DMS53 treated with DMSO at 0.1 percent for 48 hours (cell line): ENCODE measurements around the gene PRKCSH.
"Not testable (repeated sequence)": the region's sequence is repeated elsewhere in the genome, so short reads cannot be mapped to it uniquely, and the experiment has no call there.

Experiments
- DNase-seq: peaks from one replicate; lab custom pipeline; 2025; ENCODE audit not compliant: unreplicated experiment; lab: John Stamatoyannopoulos, UW

PRKCSH gene, protein sequence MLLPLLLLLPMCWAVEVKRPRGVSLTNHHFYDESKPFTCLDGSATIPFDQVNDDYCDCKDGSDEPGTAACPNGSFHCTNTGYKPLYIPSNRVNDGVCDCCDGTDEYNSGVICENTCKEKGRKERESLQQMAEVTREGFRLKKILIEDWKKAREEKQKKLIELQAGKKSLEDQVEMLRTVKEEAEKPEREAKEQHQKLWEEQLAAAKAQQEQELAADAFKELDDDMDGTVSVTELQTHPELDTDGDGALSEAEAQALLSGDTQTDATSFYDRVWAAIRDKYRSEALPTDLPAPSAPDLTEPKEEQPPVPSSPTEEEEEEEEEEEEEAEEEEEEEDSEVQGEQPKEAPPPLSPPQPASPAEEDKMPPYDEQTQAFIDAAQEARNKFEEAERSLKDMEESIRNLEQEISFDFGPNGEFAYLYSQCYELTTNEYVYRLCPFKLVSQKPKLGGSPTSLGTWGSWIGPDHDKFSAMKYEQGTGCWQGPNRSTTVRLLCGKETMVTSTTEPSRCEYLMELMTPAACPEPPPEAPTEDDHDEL

DNA sequence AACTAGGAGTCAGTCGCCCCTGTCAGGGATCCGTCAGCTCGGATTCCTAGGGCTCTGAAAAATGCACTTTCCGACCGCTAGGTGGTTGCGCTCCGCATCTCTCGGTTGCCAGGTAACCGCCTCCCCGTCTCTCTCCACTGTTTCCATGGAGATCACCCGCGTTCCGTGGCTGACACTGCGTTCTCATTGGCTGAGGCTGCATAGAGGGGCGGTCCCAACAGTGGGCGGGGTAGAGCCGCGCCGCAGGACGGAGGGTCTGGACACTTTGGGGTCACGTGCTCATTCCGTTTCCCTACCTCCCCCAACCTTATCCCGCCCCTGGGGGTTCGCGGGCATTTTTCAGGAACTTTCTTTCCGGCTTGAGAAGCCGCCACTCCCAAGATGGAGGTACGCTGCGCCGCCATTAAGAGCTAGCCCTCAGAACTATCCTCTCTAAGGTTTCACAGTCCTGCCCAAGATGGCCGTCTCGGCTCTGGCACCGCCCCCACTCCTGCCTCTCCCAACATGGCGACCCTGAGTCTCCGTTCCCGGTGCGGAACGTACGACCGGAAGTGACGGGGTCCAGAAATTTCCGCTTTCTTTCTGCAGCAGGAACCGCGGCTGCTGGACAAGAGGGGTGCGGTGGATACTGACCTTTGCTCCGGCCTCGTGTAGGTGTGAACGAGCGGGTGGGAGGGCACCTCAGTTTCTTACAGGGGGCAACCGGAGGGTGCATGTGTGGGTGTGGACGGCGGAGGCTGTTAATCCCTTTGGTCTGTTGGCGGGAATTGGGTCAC, at the start of gene PRKCSH, which contains the start of gene ODAD3:
PRKCSH (plus strand) TSS at position 579 of the 776 bp plus-strand sequence. CDS start 483 bp downstream, outside the sequence.
ODAD3 (minus strand) TSS at position 65 of the 776 bp plus-strand sequence. CDS start 105 bp downstream, outside the sequence.
- peak; percentile 92 for DNase-seq

DNA sequence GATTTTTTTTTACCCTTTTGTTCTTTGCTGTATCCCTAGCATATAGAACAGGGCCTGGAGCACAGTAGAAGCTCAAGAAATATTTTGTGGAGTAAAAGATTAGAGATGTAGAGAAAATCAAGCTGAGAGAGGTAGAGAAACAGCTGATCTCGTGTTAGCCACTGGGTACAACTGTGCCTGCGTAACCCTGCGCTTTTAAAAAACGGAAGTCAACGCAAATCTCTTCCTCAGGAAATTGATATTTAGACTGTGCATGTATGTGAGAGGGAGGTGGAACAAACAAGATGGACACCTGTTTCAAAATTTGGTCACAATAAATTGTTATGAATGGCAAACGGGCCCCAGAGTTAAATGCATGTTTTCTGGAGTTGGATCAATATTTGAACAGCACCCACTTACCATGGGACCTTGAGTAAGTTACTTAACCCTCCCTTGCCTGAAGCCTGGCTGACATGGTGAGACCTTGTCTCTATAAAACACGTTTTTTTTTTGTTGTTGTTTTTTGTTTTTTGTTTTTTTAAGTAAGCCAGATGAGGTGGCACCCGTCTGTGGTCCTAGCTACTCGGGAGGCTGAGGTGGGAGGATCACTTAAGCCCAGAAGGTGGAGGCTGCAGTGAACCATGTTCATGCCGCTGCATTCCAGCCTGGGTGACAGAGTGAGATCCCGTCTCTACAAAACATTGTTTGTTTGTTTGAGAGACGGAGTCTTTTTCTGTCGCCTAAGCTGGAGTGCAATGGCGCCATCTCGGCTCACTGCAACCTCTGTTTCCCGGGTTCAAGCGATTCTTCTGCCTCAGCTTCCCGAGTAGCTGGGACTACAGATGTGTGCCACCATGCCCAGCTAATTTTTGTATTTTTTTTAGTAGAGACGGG, 48.0 kb upstream of the PRKCSH start:
- peak; percentile 5 for DNase-seq

DNA sequence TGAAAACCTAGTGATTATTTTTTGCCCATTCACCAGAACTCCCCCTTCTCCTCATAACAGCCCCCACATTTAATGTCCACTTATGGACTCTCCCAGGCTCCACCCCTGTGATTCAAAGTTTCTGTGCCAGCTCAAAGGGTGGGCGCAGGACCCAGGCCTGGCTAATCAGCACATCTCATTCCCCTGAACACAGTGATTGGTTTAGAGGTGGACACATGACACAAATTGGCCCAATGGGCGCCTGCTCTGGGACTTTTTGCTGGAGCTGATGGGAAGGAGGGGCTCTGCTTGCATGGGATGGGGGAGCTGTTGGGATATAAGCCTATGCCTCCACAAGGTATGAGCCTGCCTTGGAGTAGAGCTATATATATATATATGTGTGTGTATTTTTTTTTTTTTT, 45.1 kb upstream of the PRKCSH start:
- no peak for DNase-seq

DNA sequence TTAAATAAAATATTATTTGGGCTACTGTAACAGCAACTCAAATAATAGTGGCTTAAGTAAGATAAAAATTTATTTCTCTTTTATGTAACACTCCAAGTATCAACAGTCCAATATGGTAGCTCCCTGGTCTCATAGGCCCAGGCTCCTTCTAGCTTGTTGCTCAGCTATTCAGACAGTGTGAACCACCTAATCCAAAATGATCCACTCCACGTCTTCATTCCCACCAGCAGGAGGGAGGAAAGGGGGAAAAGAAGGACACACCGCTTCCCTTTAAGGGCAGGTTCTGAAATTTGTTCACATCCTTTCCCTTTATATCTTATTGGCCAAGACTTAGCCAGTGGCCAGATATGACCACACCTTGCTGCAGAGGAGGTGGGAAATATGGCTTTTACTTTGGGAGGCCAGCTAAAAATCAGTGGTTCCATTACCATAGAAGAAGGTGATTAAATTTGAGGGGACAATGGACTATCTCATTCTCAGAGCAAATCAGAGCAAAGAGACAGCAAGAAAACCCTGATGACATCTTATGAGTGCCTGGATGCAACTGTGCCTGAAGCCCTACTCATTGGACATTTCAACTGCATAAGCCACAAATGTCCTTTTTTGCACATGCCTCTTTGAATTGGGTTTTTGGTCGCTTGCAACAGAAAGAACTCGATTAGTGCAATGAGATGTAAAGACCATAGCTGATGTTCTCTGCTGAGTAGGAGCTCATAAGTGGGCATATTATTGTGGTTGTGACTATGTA, 44.3 kb upstream of the PRKCSH start:
- no peak for DNase-seq

DNA sequence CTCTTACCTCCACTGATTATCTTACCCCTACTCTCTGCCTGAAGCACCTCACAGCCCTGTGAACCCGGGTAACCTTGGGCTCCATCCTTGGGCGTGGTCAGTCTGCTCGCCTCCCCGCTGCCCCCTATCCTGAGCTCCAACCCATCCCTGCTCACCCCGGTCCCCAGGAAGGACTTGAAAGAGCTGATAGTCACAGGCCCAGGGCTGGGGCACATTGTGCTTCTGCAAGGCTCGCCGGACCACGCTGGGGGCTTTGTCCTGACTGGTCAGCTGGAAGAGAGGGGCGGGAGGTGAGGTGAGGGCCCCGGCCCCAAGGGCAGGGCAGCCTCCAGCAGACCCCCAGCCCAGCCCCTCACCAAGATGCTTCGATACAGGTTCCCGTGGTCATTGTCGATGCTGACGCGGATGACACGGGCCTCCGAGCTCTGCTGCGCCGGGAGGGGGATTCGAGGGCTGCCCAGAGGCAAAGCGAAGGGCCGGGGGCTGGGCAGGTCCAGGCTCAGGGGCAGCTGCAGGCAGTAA, 38.3 kb upstream of the PRKCSH start:
- no peak for DNase-seq

- no peak for DNase-seq
Measured at GRCh38 chr19:11399667-11400066, 35.8 kb upstream of the PRKCSH start.

GRCh38 chr19:11400798-11401197, 34.6 kb upstream of the PRKCSH start:
- DNase-seq, result no peak

DNA sequence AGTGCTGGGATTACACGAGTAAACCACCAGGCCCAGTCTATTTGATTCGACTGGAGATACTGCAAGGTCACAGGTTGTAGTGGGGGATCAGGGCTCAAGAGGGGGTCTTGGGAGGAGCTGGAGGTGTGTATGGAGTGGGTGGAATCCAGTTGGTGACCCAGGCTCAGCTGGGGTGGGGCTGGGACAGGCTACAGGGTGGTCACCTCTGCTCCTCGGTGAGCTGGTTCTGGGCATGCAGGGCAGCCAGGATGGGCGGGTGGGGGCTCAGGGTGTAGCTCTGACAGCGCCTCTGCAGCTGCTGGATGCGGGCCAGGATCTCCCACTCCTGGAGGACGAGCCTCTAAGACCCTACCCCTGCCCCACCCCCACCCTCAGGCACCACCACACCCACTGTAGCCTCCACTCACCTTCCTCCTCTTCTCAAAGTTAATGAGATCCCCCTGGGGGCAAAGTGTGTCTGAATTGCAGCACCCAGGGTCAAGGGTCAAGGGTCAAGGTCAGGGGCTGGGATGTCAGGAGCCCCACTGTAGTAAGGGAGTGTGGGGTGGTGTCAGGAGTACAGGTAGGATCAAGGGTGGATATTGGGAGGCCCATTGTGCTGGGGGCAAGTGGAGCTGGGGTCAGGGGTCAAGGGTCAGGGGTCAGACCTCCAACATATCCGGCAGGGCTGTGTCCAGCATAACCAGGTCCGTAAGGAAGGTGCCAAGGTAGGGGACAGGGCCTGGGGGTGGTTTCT, 33.5 kb upstream of the PRKCSH start:
- DNase-seq, result no peak

- DNase-seq, result no peak
Measured at GRCh38 chr19:11404588-11405222, 30.7 kb upstream of the PRKCSH start.

- DNase-seq, result no peak
Measured at GRCh38 chr19:11405846-11406643, 29.4 kb upstream of the PRKCSH start.

DNA sequence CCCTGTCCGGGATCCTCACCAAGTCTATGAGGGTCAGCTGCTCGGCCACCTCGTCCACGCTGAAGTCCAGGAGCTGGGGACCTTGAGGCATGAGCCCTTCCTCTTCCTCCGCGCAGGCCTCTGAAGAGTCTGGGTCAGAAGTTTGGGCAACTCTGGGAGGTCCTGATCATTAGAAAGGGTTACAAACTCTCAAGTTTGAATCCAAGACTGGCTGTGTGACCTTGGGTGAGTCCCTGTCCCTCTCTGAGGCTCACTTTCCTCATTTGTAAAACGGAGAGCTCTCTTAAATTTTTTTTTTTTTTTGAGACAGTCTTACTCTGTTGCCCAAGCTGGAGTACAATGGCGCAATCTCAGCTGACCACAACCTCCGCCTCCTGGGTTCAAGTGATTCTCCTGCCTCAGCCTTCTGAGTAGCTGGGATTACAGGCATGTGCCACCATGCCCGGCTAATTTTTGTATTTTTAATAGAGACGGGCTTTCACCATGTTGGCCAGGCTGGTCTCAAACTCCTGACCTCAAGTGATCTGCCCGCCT, 28.7 kb upstream of the PRKCSH start:
- not testable (repeated sequence) for DNase-seq

GRCh38 chr19:11408591-11408990, 26.8 kb upstream of the PRKCSH start:
- no peak for DNase-seq

- no peak for DNase-seq
Measured at GRCh38 chr19:11410682-11411081, 24.8 kb upstream of the PRKCSH start.

- no peak for DNase-seq
Measured at GRCh38 chr19:11414544-11414943, 20.9 kb upstream of the PRKCSH start.

DNA sequence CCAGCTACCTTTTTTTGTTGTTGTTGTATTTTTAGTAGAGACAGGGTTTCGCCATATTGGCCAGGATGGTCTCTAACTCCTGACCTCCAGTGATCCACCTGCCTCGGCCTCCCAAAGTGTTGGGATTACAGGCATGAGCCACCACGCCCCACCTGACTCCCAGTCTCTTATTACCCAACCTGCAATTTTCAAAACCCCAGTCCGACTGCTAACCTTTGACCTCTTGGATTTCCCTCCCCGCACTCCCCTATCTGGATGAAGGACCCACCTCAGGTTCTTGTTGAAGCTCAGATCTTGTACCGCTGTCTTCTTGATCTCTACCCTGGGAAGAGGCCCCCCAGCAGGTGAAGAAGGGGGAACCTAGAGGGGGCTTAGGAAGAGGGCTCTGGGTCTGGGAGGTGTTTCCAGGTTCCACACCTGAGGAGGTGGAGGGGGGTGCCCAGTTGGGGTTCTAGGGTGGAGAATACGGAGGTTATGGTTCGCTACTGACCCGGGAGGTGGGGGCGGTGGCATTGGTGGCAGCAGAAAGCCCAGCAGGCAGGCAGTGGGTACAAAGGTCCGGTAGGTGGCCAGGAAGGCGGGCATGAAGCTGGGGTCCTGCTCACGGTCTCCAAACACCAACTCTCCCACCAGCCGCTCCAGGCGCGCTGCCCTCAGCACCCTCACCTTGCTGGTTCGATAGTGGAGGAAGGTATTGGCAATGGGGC, 18.9 kb upstream of the PRKCSH start:
- no peak for DNase-seq

DNA sequence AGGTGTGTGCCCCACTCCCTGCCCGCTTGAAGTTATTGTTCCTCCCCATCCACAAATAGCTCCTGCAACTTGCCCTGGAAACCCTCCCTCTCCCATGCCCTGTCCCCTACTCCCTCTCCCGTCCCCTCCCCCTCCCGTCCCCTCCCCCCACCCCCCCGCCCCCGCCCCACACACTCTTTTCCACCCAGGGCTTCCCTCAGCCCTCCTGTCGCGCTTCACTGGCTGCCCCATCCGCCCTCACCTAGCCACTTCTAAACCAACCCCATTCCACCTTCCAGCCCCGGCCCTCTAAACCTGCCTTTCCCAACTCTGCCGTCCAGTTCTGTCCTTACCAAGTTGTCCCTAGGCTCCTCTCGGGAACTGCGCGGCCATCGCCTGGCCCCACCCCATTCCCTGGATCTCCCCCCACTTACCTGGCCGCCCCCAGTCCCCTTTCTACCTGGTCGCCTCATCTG, 17.3 kb upstream of the PRKCSH start:
- DNase-seq, result no peak
